Measurements from ENCODE around the gene ATP9A.
"Not testable (repeated sequence)": the region's sequence is repeated elsewhere in the genome, so short reads cannot be mapped to it uniquely, and the experiment has no call there.

Gene ATP9A

DNA sequence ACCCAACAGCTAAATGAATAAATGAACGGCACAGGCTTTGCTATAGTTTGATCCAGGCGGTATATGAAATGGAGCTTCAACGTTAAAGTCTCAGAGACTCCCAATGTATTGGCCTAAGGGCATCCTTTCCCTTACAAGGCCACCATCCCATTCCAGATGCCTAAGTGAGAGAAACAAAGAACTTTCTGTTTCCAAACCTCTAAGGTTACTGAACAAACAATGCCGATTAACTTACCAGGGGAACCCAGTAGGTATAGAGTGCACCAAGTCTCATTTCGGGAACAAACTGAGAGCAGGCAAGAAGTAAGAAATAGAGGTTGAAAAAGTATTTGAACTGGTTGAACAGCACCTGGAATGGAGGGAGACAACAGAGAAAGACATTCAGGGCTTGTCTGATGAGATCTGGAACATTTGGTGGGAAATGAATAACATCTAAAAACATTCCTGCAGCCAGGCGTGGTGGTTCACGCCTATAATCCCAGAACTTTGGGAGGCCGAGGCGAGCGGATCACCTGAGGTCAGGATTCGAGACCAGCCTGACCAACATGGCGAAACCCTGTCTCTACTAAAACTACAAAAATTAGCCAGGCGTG lies 42.5 kb downstream of the ATP9A start:
- DNase-seq: no peak

DNA sequence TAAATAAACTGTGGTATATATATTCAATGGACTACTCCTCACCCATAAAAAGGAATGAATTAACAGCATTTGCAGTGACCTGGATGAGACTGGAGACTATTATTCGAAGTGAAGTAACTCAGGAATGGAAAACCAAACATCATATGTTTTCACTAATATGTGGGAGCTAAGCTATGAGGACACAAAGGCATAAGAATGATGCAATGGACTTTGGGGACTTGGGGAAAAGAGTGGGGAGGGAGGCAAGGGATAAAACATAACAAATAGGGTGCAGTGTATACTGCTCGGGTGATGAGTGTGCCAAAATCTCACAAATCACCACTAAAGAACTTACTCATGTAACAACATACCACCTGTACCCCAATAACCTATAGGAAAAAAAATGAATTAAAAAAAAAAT lies 45.2 kb downstream of the ATP9A start:
- not testable (repeated sequence) for DNase-seq

DNA sequence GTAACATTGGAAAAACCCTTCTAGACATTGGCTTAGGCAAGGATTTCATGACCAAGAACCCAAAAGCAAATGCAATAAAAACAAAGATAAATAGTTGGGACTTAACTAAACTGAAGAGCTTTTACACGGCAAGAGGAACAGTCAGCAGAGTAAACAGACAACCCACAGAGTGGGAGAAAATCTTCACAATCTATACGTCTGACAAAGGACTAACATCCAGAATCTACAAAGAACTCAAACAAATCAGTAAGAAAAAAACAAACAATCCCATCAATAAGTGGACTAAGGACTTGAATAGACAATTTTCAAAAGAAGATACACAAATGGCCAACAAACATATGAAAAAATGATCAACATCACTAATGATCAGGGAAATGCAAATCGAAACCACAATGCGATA lies 45.9 kb downstream of the ATP9A start:
- DNase-seq: not testable (repeated sequence)

DNA sequence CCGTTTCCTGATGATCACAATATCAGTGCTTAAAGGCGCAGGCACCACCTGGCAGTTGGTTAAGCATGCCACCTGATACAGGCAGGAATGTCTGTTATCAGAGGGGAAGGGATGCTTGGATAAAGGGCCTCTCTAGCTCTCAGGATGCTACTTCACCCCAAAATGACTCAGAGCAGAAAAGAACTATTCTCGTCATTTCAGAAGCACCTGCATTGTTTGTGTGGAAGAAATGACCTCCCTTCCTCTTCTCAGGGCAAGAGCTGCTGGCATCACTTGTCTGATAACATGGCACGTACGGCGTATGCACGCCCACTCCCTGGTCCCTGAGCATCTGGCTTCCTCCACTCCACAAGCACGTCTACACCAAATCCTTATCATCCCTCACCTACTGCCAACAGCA lies 47.3 kb downstream of the ATP9A start:
- no peak for DNase-seq

DNA sequence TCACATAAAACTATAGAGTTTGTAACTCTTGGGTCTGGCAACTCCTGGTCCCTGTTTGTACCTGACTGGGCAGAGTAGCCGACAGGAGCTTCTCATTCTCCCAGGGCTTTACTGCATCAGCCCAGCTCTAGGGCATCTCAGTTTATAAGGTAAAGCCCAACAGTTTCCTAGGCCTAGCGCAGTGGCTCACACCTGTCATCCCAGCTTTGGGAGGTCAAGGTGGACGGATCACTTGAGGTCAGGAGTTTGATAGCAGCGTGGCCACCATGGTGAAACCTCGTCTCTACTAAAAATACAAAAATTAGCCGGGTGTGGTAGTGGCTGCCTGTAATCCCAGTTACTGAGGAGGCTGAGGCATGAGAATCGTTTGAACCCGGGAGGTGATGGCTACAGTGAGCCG lies 47.8 kb downstream of the ATP9A start:
- DNase-seq: no peak

DNA sequence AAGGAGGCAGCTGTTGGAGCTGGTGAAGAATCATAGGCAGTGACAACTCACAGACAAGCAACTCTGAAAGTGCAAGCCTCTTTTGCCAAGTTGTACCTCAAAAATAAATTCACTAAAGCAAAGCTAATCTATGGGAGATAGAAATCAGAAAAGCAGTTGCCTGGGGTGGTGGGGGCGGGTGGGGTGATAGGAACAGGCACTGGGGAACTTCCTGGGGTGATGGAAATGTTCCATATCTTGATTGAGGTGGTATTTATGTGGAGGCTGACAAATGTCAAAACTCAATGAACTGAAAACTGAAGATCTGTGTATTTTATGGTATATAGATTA lies 52.4 kb downstream of the ATP9A start:
- DNase-seq: no peak

DNA sequence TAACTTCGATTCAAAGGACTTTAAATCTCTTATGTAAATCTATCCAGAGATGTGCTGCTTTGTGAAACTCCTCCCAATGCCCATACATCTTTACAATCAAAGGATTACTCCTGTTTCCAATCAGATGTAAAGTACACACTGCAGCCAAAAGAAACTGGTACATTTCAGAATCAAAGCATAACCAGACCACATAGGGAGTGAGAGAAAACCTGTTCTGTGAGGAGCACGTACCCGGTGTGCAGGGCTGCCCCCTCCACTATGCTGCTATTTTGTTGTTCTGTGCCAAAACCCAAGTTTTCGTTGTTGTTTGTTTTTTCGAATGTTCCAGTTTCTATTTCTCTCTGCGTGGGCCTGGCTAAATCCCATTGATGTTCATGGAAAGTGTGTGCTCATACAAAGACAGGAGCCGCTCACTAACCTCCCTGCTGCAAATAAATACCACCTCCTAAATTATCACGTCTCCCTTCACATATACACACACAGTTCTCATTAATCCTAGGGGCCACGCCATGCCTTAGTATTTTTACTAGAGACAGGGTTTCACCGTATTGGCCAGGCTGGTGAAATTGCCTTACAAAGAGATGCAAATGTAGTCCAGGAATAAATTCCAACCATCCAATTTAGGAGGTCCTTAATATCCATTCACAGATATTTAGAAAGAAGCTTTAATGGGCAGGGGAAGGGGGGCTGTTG lies 52.9 kb downstream of the ATP9A start:
- DNase-seq: no peak

DNA sequence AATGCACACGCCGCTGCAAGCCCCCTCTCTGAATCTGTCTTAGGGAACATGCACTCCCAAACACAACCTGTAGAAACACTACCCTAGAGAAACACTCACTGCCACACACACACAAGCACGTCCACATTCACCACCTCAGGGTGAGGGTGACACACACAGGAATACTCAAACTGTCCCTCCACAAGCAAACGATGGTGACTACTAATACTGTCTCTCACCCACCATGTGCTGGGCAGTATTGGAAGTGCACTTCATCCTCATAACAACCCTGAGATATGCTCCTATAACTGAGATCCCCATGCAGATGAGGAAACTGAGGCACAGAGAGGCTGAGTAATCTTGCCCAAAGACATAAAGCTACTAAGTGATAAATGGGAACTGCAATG lies 55.0 kb downstream of the ATP9A start:
- DNase-seq: no peak

DNA sequence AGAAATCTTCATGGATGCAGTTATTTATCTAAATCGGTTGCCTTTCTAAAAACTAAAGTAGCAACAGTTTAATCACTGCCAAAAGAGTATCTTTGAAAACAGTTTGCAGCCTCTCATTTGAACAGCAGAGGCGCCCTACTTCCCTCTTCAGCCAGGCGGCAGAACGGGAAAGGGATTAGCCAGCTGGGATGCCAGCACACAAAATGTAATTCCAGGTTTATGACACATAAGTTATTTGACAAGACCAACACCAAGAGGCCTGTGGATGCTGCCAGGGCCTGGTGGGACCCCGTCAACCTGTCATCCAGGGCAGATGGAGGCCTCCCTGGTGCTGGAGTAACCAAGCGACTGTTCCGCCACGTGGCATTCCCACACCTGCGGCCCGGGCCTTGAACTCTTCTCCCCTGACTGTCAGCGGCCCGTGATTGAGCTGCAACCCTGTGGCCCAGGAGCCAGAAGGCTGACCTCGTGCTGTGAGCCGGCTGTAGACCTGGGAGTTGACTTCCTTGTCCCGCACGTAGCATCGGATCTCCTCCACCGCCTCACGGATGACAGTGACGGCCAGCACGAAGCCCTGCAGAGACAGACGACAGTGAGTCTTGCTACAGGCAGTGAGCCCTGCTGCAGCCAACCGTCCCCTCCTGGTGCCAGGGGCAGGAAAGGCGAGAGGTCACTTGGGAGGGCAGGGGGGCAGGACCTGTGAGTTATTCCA lies 55.5 kb downstream of the ATP9A start:
- DNase-seq: no peak

DNA sequence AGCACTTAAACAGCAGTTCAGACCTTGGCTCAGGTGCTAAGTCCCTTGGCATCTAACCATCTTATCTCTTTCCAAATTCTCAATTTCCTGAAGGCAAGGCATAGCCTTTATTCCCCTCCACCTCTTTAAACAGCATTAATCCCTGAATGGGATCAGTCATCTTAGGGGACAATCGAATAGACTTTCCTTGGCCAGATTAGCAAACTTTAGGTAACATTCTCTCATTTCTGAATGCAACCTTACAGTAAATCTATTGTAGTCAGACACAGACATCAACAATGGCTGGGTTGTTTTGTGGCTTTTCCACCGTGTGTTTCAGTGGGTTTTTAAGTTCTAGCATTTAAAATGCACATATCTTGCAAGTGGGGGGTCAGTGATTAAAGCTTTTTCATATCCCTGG lies 56.8 kb downstream of the ATP9A start:
- DNase-seq: no peak

DNA sequence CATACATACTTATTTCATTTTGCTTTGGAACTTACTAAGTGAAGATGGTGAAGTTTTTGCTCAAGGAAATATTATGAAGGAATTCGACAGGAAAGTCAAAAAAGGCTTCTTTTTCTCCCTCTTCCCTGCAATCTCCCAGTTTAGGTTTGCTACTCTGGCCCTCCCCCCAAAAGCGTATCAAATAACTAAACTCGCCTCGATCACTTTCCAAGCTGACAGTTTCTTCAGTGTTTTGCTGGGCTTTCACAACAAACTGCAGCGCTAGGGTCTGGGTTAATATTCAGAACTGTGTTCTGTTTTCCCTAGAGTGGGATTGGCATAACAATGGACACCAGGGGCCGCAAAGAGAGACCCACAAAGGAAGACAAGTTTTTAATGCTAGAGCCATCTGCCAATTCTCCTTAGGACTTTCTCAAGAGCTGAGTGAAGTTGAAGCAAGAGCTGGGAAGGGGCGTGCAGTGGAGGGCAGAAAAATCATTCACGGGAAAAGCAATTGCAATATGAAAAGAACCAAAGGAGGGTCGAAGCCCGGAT lies 57.8 kb downstream of the ATP9A start:
- no peak for DNase-seq

DNA sequence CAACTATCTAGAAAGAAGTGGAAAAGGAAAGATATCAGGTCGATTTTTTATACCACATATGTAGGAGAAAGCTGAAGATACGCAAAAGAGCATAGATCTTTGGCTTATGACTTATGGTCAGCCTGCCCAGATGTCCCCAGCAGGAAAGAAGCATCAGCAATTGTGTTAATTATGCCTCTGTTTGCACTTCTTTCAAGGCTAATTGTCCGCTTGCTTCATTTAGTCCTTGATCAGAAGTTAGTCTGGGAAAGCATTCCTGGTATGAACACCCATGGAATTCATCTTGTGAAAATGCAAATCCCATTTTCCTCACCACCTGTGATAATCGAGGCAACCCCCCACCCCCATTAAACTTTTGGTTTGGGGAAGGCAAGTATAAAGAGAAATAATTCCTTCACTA lies 62.8 kb downstream of the ATP9A start:
- no peak for DNase-seq

DNA sequence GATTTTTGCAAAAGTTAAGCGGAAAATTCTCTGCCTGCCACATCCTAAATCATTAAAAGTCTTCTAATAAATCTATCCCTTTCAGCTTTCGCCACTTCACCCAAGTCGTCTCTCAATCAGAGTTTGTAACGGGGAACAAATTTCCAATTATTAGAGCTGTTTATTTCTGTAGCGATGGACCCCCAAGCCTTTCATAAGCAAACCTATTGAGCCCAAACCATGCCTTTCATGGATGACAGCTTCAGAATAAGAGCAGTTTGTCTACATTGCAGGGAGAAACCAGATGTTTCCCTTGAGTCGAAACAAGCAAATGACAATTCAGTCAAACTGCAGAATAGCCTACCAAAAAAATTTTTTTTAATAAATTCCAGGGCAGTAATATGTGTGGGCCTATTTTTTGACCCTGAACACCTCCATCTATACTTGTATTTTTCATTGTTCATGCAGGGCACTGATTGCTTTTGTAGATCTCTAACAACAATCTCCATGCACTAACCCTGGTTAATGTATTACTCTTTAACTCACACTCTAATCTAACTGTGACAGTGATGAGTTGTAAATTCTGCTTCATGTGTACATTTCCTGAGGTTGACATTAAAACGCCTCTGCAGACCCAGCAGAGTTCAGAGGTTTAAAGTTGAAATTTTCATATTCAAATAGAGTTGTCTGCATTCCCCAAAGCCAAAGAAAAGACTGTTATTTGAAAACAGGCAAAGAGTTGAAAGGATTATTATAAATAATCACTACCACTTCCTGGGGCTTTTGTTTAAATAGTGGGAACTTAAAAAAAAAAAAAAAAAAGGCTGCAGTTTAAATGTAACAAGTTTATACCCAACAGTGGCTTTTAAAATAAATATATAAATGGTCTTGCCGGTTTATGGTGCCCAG lies 64.5 kb downstream of the ATP9A start:
- DNase-seq: no peak

DNA sequence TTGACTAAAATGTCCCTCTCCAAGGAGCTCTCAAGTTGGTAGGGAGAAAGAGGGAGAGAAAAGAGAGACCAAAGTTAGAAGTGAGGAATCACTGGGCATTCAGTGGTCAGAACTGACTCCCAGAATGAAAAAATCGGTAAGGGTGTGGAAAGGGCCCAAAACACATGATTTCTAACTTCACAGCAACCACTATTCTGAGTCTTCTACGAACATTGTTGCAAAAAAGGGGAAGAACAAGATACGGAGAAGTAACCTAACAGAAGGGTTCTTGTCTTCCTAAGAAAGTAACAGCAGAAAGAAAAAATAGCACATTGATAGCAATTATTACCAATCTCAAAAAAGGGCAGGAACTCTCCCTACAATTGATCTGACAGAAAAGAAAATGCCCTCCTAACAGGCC lies 65.6 kb downstream of the ATP9A start:
- DNase-seq: no peak

DNA sequence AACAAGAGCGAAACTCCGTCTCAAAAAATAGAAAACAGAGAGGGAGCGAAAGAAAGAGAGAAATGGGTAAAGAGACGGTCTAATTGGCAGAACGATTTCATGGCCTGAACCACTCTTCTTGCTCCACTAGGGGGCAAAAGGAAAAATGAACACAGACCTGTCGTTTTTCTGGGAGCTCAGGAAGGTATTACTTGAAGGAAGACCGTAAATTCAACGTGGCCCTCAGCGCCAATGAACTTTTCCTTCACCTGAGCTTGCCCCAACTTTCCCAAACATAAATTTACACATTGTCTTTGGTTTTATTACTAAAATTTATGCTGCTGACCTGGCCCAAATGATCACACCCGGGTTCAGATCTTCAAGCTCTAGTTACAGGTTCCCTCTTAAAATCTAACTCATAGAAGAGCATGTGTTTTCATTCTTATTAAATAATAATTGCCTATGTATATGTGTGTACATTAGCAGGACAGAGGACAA lies 67.3 kb downstream of the ATP9A start:
- no peak for DNase-seq

DNA sequence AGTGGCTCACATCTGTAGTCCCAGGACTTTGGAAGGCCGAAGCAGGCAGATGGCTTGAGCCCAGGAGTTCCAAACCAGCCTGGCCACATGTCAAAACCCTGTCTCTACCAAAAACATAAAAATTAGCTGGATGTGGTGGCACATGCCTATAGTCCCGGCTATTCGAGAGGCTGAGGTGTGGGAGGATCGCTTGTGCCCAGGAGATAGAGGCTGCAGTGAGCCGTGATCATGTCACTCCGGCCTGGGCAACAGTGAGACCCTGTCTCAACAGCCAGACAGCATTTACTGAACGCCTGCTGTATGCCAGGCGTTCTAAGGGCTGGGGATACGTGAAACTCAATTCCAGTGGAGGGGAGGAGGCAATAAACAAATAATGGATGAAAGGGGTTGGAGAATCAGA lies 69.9 kb downstream of the ATP9A start:
- DNase-seq: no peak

DNA sequence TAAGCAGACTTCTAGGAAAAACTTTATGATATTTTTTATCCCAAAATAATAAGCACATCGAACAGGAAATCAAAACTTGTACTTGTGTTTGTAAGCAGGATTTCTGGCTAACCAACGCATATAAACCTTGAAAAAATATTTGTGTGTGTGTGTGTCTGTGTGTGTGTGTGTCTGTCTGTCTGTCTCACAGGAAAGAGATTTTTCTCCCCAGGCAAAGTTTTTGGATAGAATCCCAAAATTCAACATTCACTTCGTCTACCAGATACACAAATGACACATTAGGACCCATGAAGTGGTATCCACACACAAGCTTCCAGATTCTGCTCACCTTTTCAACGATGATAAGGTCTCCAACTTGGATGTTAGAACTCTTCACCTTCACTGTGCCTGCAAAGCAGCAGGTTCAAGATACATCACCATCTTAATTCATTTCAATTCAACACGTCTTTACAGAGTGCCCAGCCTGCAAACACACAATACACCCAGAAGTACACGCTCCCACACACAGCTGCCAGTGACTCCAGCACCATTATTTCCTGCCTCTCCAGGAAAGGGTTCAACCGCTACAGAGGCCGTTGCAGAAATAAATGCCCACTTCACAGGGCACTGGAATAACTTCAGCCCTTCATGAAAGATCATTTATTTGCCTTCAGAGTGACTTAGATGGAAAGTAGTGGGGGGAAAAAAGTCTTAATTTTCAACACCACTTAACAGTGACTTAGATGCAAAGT lies 70.9 kb downstream of the ATP9A start:
- no peak for DNase-seq

DNA sequence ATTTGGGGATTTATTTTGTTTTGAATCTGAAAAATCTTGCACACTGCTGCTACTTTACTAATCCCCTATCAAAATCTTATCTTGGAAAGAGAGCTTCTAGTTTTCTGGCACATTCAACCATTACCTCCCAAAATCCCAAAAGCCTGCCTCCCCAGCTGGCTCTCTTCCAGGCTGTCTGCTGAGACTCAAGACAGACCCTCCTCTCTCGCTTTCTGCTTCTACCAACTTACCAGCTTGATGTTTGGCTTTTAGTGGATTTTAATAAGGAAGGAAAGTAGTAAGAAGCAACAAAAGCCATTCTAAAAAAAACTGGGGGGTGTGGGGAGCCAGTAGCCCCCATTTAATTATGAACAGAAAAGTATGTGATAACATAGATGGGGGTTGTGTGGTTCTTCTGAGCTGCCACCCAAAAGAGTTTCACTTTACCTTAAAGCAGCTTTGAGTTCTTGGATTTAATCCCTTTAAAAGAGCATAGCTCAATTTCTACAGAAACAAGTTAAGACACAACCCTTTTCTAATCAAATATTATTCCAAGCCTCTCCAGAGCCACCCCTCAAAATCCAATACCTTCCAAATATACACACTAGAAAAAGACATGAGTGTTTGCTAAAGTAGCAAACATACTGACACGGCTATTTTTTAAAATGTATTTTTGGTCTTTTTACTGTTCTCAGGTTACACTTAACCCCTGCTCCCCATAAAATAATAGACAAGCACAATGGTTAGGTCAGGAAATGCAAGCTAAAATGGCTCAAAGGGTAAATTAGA lies 71.7 kb downstream of the ATP9A start:
- no peak for DNase-seq

DNA sequence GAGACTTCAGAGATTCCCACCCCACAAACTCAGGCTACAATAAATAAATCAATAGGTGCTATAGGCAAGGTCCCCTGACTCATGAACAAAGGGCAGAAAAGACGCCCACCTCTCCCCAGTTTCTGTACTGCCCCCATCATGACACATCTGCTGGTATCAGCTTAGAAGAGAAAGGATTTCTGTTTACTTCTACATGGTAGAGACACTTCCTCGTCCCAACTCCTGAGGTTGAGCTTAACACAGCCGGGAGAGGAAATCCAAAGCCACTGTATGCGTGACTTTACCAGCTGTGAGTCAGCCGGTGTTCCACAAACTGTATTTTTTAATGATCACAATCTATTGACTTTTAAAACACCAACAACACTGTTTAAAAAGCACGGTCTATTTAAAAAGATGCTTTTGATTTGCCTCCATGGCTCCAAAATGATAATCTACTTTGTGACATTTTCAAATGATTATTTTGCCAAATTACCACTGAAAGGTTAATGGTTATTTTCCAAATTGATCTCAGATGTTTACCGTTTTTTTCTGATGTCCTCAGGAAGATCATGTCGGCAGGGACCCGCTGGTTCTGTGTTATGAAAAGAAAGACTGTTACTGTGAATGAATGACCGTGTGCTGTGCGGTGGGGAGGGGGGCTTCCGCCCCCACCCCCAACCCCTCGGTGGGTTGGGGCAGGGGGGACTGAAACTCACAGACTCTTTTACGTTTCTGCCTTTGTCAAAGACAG lies 72.5 kb downstream of the ATP9A start:
- no peak for DNase-seq

DNA sequence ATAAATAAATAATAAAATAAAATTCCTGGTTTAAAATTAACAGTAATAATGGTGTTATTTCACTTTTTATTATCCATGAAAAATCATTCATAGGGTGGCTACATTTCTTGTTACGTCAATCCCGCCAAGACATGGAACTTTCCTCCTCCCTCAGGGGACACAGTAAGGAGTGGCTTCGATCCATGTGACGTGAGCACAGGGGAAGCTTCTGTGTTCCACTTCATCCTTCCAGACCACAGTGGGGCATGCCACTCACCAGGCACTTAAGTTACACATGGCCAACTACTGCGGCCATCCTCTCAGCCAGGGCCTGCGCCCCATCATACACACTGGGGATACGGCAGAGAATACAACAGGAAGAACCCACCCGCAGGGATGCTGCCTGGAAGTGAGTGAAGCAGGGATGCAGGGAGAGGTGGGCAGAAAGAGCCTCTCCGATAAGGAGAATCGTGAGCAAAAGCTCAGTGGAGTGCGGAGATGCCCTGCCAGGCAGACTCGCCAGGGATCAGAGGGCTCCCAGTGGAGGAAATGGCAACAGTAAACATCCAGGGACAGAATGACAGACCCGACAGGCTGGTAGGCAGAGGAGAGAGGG lies 75.3 kb downstream of the ATP9A start:
- DNase-seq: no peak

DNA sequence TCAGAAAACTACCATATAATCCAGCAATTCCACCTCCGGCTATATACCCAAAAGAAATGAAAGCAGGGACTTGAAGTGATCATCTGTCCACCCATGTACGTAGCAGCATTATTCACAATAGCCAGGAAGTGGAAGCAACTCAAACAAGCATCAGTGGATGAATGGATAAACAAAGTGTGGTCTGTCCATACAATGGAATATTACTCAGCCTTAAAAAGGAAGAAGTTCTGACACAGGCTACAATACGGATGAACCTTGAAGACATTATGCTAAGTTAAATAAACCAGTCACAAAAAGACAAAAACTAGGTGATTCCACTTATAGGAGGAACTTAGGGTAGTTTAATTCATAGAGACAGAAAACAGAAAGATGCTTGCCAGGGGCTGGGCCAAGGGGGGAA lies 76.5 kb downstream of the ATP9A start:
- DNase-seq: no peak

Measured in activated CD4-positive, alpha-beta T cell treated with anti-CD3 and anti-CD28 coated beads for 4 hours (primary cell).